Stomach (tissue), 9 donors: ENCODE data around the gene TPST1. TPM values are rescaled to one million over a fixed set of nuclear protein-coding genes. Genes with fewer than 3 reads are reported as not detected.

Source experiments
- DNase-seq, 2 donors: peaks; one replicate each; pipeline versions ENCODE4 v3.0.0 to v3.0.0-alpha.2; 2013 to 2019
- H3K27ac ChIP-seq, 5 donors: fragments of 200-600 bp in 4 of 5; sonication (generic) in 4 of 5; one replicate each; pipeline ENCODE4 v1.5.1; 2013 to 2019; ENCODE audit warnings: mild to moderate bottlenecking in 1 of 5, moderate library complexity in 1 of 5
- H3K27me3 ChIP-seq, 3 donors: fragments of 200-600 bp; sonication (generic); one replicate each; pipeline ENCODE4 v1.5.1; 2017 to 2019; ENCODE audit warnings: mixed run types in 1 of 3
- H3K36me3 ChIP-seq, 4 donors: fragments of 200-600 bp; sonication (generic); 1 replicate in 3 of 4; 2 replicates in 1 of 4; pipeline ENCODE4 v1.5.1; 2016 to 2019
- H3K4me1 ChIP-seq, 4 donors: fragments of 200-600 bp; sonication (generic); one replicate each; pipeline ENCODE4 v1.5.1; 2016 to 2019
- H3K4me3 ChIP-seq, 4 donors: fragments of 200-600 bp; sonication (generic) in 3 of 4; one replicate each; pipeline ENCODE4 v1.5.1; 2016 to 2019; ENCODE audit warnings: mild to moderate bottlenecking in 1 of 4
- H3K9me3 ChIP-seq, 4 donors: fragments of 200-600 bp; sonication (generic); one replicate each; pipeline ENCODE4 v1.5.1; 2016 to 2019
- CTCF ChIP-seq, 7 experiments: fragments of 450-650 bp in 4 of 7; fragments of 200-600 bp in 3 of 7; sonication (generic) in 3 of 7; IDR thresholded peaks; one replicate each; pipeline ENCODE4 v1.5.1; 2016 to 2019; ENCODE audit warnings: antibody characterized with exemption in 7 of 7, control low read depth in 2 of 7, mild to moderate bottlenecking in 1 of 7
- EP300 ChIP-seq: sonication (generic); formaldehyde crosslinking; IDR thresholded peaks from one replicate; pipeline ENCODE4 v1.6.1; 2017; ENCODE audit warnings: antibody characterized with exemption
- POLR2A ChIP-seq, 4 donors: fragments of 450-650 bp; IDR thresholded peaks; one replicate each; pipeline ENCODE4 v1.6.1; 2016; ENCODE audit warnings: antibody characterized with exemption in 4 of 4, control low read depth in 2 of 4, mild to moderate bottlenecking in 1 of 4, moderate library complexity in 1 of 4
- POLR2AphosphoS5 ChIP-seq, 3 donors: sonication (generic); formaldehyde crosslinking; IDR thresholded peaks; one replicate each; pipeline ENCODE4 v1.6.1; 2016; ENCODE audit warnings: antibody characterized with exemption in 3 of 3
- WGBS, 5 donors: extraction: QIAGEN DNeasy Blood & Tissue Kit in 3 of 5; methylation state at CpG; one replicate each; pipeline versions ENCODE4 v1.1.5 to v1.1.7; 2013 to 2018; 5-methylcytosine and 5-hydroxymethylcytosine counted together
- intact Hi-C: fragments of 100-400 bp; cut with DNase I; formaldehyde crosslinking; loops from one replicate; pipeline ENCODE4 v1.15.1; 2023; ENCODE audit warnings: low total_unique reads
- polyA plus RNA-seq, 3 donors: library from polyadenylated mRNA; stranded (reverse); fragments of 200-250 nt; gene quantifications; one replicate each; pipeline ENCODE4 v1.2.3, GENCODE V29; 2013
- total RNA-seq, 5 donors: library from RNA; depleted of rRNA; stranded (reverse); fragments of >200 nt; gene quantifications; one replicate each; pipeline versions ENCODE4 v1.1.0 to v1.2.3, GENCODE V29; 2014 to 2016
- donor health status: healthy with polysubstance abuse.
- donor health status: Bipolar disorder and iron deficiency.
- donor health status: healthy.

Gene TPST1
- total and polyA plus RNA-seq, 8 donors = 0.58 to 78.8 (median 8.7) TPM

GRCh38 chr7:66279912-66280311, 74.8 kb downstream of the TPST1 start:
- TF ChIP-seq POLR2A (IDR thresholded peaks at IDR 0.05) (no peak), EP300 (no peak), CTCF (IDR thresholded peaks at IDR 0.05) (no peak), POLR2AphosphoS5 (IDR thresholded peaks at IDR 0.05) (no peak)
- H3K9me3 ChIP-seq = no peaks in the 10 kb centered on the region
- peaks cover 0 to 25% (median 13%) of the 10 kb centered on the region in 4 donors for H3K4me1 ChIP-seq
- DNase-seq = no peak
- 91 to 95% (median 92%) methylated on average over 7 of the region's 7 CpGs for WGBS, 5 donors
- H3K27me3 ChIP-seq = no peaks in the 10 kb centered on the region
- no peaks in the 10 kb centered on the region for H3K36me3 ChIP-seq
- intact Hi-C loops = loop anchor here (10.0 kb wide), 1 partner anchor 65 kb away; no protein-coding TSS in a partner anchor
- no peak overlapping the region for H3K27ac ChIP-seq
- no peak overlapping the region for H3K4me3 ChIP-seq

- H3K4me3 ChIP-seq = no peak overlapping the region
- 51 to 77% (median 70%) methylated on average over 8 of the region's 8 CpGs for WGBS, 5 donors
- no peak for TF ChIP-seq POLR2A (IDR thresholded peaks at IDR 0.05)
- no peak for TF ChIP-seq EP300
- no peak for TF ChIP-seq POLR2AphosphoS5 (IDR thresholded peaks at IDR 0.05)
- no peak for TF ChIP-seq CTCF (IDR thresholded peaks at IDR 0.05)
- no peaks in the 10 kb centered on the region for H3K9me3 ChIP-seq
- peaks cover 0 to 25% (median 13%) of the 10 kb centered on the region in 4 donors for H3K4me1 ChIP-seq
- intact Hi-C loops = no loop called here
- DNase-seq = no peak
- H3K27ac ChIP-seq = peak overlapping the region in 3 of 5 donors; percentile 12 to 61 (median 47)
- H3K36me3 ChIP-seq = no peaks in the 10 kb centered on the region
- H3K27me3 ChIP-seq = no peaks in the 10 kb centered on the region
These were observed 76.8 kb downstream of the TPST1 start for GRCh38 chr7:66281678-66282590.

- WGBS, 5 donors = 79 to 89% (median 85%) methylated on average over 6 of the region's 6 CpGs
- peak overlapping the region in 3 of 5 donors; percentile 12 to 61 (median 47) for H3K27ac ChIP-seq
These were observed 77.4 kb downstream of the TPST1 start for GRCh38 chr7:66282591-66282935.

More at GRCh38 chr7:66282591-66282935, 77.4 kb downstream of the TPST1 start:
- no peaks in the 10 kb centered on the region for H3K36me3 ChIP-seq
- H3K4me1 ChIP-seq = peaks cover 0 to 25% (median 13%) of the 10 kb centered on the region in 4 donors
- intact Hi-C loops = no loop called here
- H3K4me3 ChIP-seq = no peak overlapping the region
- no peaks in the 10 kb centered on the region for H3K27me3 ChIP-seq
- H3K9me3 ChIP-seq = no peaks in the 10 kb centered on the region
- DNase-seq = no peak
- TF ChIP-seq POLR2AphosphoS5 (IDR thresholded peaks at IDR 0.05) (no peak), CTCF (IDR thresholded peaks at IDR 0.05) (no peak), POLR2A (IDR thresholded peaks at IDR 0.05) (no peak), EP300 (no peak)
